Stomach (tissue), 4 donors: ENCODE results near the gene TAF1C.

Experiments used
- POLR2A ChIP-seq, 4 donors: fragments of 450-650 bp; IDR thresholded peaks; one replicate each; pipeline ENCODE4 v1.6.1; 2016; ENCODE audit warnings: antibody characterized with exemption in 4 of 4, control low read depth in 2 of 4, mild to moderate bottlenecking in 1 of 4, moderate library complexity in 1 of 4
- POLR2AphosphoS5 ChIP-seq, 3 donors: sonication (generic); formaldehyde crosslinking; IDR thresholded peaks; one replicate each; pipeline ENCODE4 v1.6.1; 2016; ENCODE audit warnings: antibody characterized with exemption in 3 of 3
- TF ChIP-seq, protein P1 (sequence below), 7 experiments: fragments of 450-650 bp in 4 of 7; fragments of 200-600 bp in 3 of 7; sonication (generic) in 3 of 7; IDR thresholded peaks; one replicate each; pipeline ENCODE4 v1.5.1; 2016 to 2019; ENCODE audit warnings: antibody characterized with exemption in 7 of 7, control low read depth in 2 of 7, mild to moderate bottlenecking in 1 of 7

- TF ChIP-seq, protein P1, sequence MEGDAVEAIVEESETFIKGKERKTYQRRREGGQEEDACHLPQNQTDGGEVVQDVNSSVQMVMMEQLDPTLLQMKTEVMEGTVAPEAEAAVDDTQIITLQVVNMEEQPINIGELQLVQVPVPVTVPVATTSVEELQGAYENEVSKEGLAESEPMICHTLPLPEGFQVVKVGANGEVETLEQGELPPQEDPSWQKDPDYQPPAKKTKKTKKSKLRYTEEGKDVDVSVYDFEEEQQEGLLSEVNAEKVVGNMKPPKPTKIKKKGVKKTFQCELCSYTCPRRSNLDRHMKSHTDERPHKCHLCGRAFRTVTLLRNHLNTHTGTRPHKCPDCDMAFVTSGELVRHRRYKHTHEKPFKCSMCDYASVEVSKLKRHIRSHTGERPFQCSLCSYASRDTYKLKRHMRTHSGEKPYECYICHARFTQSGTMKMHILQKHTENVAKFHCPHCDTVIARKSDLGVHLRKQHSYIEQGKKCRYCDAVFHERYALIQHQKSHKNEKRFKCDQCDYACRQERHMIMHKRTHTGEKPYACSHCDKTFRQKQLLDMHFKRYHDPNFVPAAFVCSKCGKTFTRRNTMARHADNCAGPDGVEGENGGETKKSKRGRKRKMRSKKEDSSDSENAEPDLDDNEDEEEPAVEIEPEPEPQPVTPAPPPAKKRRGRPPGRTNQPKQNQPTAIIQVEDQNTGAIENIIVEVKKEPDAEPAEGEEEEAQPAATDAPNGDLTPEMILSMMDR (IDR thresholded peaks at IDR 0.05) = no peak
- TF ChIP-seq POLR2A (IDR thresholded peaks at IDR 0.05) (no peak), POLR2AphosphoS5 (IDR thresholded peaks at IDR 0.05) (no peak)
Observed at GRCh38 chr16:84180519-84181140, 6.2 kb downstream of the TAF1C start.
